Neural cell (in vitro differentiated cells): ENCODE data around the gene GET4. TPM values are rescaled to one million over a fixed set of nuclear protein-coding genes. Genes with fewer than 3 reads are reported as not detected.

ENCODE experiments used
- H2AFZ ChIP-seq: fragments of 200-600, 300-800 bp; sonication (generic), shearing (Covaris generic); 2 replicates; pipeline ENCODE4 v1.6.0; 2014; ENCODE audit warnings: low read depth, mild to moderate bottlenecking, antibody characterized with exemption, low read length, moderate library complexity
- H3F3A ChIP-seq: fragments of 200-600 bp; shearing (Covaris generic); 2 replicates; pipeline ENCODE4 v1.6.1; 2016; ENCODE audit warnings: mild to moderate bottlenecking, moderate library complexity, mixed read lengths, antibody characterized with exemption, low read length; ENCODE audit not compliant: insufficient read depth, poor library complexity, severe bottlenecking
- H3K27ac ChIP-seq: fragments of 200-600, 300-800 bp; sonication (generic), shearing (Covaris generic); 2 replicates; pipeline ENCODE4 v1.5.1; 2014; ENCODE audit warnings: mild to moderate bottlenecking, low read length, moderate library complexity
- H3K27me3 ChIP-seq: fragments of 300-800, 200-600 bp; sonication (generic), shearing (Covaris generic); 2 replicates; pipeline ENCODE4 v1.6.0; 2014; ENCODE audit warnings: mild to moderate bottlenecking, low read depth, low read length, moderate library complexity; ENCODE audit not compliant: insufficient read depth
- H3K36me3 ChIP-seq: fragments of 300-800, 200-600 bp; sonication (generic), shearing (Covaris generic); 2 replicates; pipeline ENCODE4 v1.5.1; 2014; ENCODE audit warnings: mild to moderate bottlenecking, antibody characterized with exemption, low read length, moderate library complexity; ENCODE audit not compliant: insufficient read depth
- H3K4me2 ChIP-seq: fragments of 300-800, 200-600 bp; sonication (generic), shearing (Covaris generic); 2 replicates; pipeline ENCODE4 v1.6.0; 2014; ENCODE audit warnings: mild to moderate bottlenecking, low read length
- H3K4me3 ChIP-seq: fragments of 300-800, 200-600 bp; sonication (generic), shearing (Covaris generic); 2 replicates; pipeline ENCODE4 v1.5.1; 2014; ENCODE audit warnings: mild to moderate bottlenecking, low read length, moderate library complexity
- H3K79me2 ChIP-seq: fragments of 200-600 bp; shearing (Covaris generic); replicated peaks from 2 replicates; pipeline ENCODE4 v1.6.0; 2014; ENCODE audit warnings: mild to moderate bottlenecking, low read length, moderate library complexity; ENCODE audit not compliant: insufficient read depth
- H3K9ac ChIP-seq: fragments of 300-800, 200-600 bp; sonication (generic), shearing (Covaris generic); 2 replicates; pipeline ENCODE4 v1.6.1; 2016; ENCODE audit warnings: mild to moderate bottlenecking, low read length, mixed read lengths
- H3K9me2 ChIP-seq: fragments of 200-600 bp; shearing (Covaris generic); 2 replicates; pipeline ENCODE4 v1.6.1; 2016; ENCODE audit warnings: mild to moderate bottlenecking, low read length, mixed read lengths; ENCODE audit not compliant: insufficient read depth
- H3K9me3 ChIP-seq: fragments of 200-600, 300-800 bp; sonication (generic), shearing (Covaris generic); 2 replicates; pipeline ENCODE4 v1.6.1; 2016; ENCODE audit warnings: mild to moderate bottlenecking, mixed run types, low read length, moderate library complexity, mixed read lengths
- H4K20me1 ChIP-seq: fragments of 200-600 bp; shearing (Covaris generic); 2 replicates; pipeline ENCODE4 v1.6.1; 2016; ENCODE audit warnings: mild to moderate bottlenecking, mixed run types; ENCODE audit not compliant: insufficient read depth
- CTCF ChIP-seq: fragments of 450-650 bp; IDR thresholded peaks from 2 replicates; pipeline ENCODE4 v1.5.1; 2014; ENCODE audit warnings: antibody characterized with exemption, mild to moderate bottlenecking, moderate library complexity; ENCODE audit not compliant: poor library complexity, severe bottlenecking
- EP300 ChIP-seq: fragments of 450-650 bp; conservative IDR thresholded peaks from 2 replicates; pipeline ENCODE4 v1.6.1; 2014; ENCODE audit warnings: antibody characterized with exemption, mild to moderate bottlenecking, moderate library complexity; ENCODE audit not compliant: poor library complexity, severe bottlenecking
- EZH2 ChIP-seq: fragments of 200-600, 300-800 bp; shearing (Covaris generic), sonication (generic); IDR thresholded peaks from 2 replicates; pipeline ENCODE4 v1.6.1; 2014; ENCODE audit warnings: antibody characterized with exemption, low read length, borderline replicate concordance, mild to moderate bottlenecking; ENCODE audit not compliant: insufficient read depth, poor library complexity, severe bottlenecking
- MXI1 ChIP-seq: fragments of 450-650 bp; conservative IDR thresholded peaks from 2 replicates; pipeline ENCODE4 v1.6.1; 2014; ENCODE audit warnings: antibody characterized with exemption, mild to moderate bottlenecking; ENCODE audit not compliant: poor library complexity, severe bottlenecking
- POLR2AphosphoS5 ChIP-seq: IDR thresholded peaks from 2 replicates; pipeline ENCODE4 v1.6.1; 2012
- RAD21 ChIP-seq: fragments of 450-650 bp; conservative IDR thresholded peaks from 2 replicates; pipeline ENCODE4 v1.6.1; 2014; ENCODE audit warnings: antibody characterized with exemption, mild to moderate bottlenecking, moderate library complexity
- SMC3 ChIP-seq: fragments of 450-650 bp; conservative IDR thresholded peaks from 2 replicates; pipeline ENCODE4 v1.6.1; 2014; ENCODE audit warnings: antibody characterized with exemption, mild to moderate bottlenecking, moderate library complexity; ENCODE audit not compliant: poor library complexity
- TAF1 ChIP-seq: IDR thresholded peaks from 2 replicates; pipeline ENCODE4 v1.6.1; 2012; ENCODE audit warnings: low read depth
- polyA plus RNA-seq: library from polyadenylated mRNA; depleted of rRNA; stranded (reverse); fragments of >200 nt; gene quantifications from 2 replicates; pipeline ENCODE4 v1.2.3, GENCODE V29; 2014

Gene GET4
- polyA plus RNA-seq, 1 donor from 2014 or later: 63.8 TPM

GRCh38 chr7:841943-842342 is 34.4 kb upstream of the GET4 start:
- Histone ChIP-seq H4K20me1 (no peaks in the 10 kb centered on the region), H3F3A (no peaks in the 10 kb centered on the region), H3K27ac (no peak overlapping the region), H3K9me3 (no peaks in the 10 kb centered on the region), H3K9me2 (no peaks in the 10 kb centered on the region), H3K79me2 (no peaks in the 10 kb centered on the region), H3K36me3 (no peaks in the 10 kb centered on the region), H3K4me3 (no peak overlapping the region), H3K27me3 (no peaks in the 10 kb centered on the region), H3K9ac (no peak overlapping the region), H2AFZ (no peak overlapping the region), H3K4me2 (no peak overlapping the region)
- TF ChIP-seq MXI1 (no peak), RAD21 (no peak), POLR2AphosphoS5 (no peak), CTCF (no peak), SMC3 (no peak), EZH2 (no peak)

- Histone ChIP-seq H2AFZ (no peak overlapping the region), H4K20me1 (no peaks in the 10 kb centered on the region), H3K36me3 (no peaks in the 10 kb centered on the region), H3K4me3 (no peak overlapping the region), H3F3A (no peaks in the 10 kb centered on the region), H3K9ac (no peak overlapping the region), H3K79me2 (no peaks in the 10 kb centered on the region), H3K27ac (no peak overlapping the region), H3K9me3 (no peaks in the 10 kb centered on the region), H3K4me2 (no peak overlapping the region), H3K9me2 (no peaks in the 10 kb centered on the region), H3K27me3 (no peaks in the 10 kb centered on the region)
- TF ChIP-seq POLR2AphosphoS5 (no peak), EZH2 (no peak), RAD21 (no peak)
These were observed 33.8 kb upstream of the GET4 start for GRCh38 chr7:842431-843031.

GRCh38 chr7:843230-843629 is 33.1 kb upstream of the GET4 start:
- no peaks in the 10 kb centered on the region for H3K27me3 ChIP-seq
- H3K9me2 ChIP-seq: no peaks in the 10 kb centered on the region
- H4K20me1 ChIP-seq: no peaks in the 10 kb centered on the region
- TF ChIP-seq EZH2 (no peak), RAD21 (no peak), EP300 (no peak), MXI1 (no peak), SMC3 (no peak), TAF1 (no peak)
- no peaks in the 10 kb centered on the region for H3K79me2 ChIP-seq
- H3K27ac ChIP-seq: no peak overlapping the region
- H3K36me3 ChIP-seq: no peaks in the 10 kb centered on the region
- H3K9ac ChIP-seq: no peak overlapping the region
- no peak overlapping the region for H3K4me3 ChIP-seq
- H3K9me3 ChIP-seq: no peaks in the 10 kb centered on the region
- H2AFZ ChIP-seq: no peak overlapping the region
- H3F3A ChIP-seq: no peaks in the 10 kb centered on the region
- H3K4me2 ChIP-seq: no peak overlapping the region
